ENCODE measurements around the gene PPP1R3C.

Gene PPP1R3C

DNA sequence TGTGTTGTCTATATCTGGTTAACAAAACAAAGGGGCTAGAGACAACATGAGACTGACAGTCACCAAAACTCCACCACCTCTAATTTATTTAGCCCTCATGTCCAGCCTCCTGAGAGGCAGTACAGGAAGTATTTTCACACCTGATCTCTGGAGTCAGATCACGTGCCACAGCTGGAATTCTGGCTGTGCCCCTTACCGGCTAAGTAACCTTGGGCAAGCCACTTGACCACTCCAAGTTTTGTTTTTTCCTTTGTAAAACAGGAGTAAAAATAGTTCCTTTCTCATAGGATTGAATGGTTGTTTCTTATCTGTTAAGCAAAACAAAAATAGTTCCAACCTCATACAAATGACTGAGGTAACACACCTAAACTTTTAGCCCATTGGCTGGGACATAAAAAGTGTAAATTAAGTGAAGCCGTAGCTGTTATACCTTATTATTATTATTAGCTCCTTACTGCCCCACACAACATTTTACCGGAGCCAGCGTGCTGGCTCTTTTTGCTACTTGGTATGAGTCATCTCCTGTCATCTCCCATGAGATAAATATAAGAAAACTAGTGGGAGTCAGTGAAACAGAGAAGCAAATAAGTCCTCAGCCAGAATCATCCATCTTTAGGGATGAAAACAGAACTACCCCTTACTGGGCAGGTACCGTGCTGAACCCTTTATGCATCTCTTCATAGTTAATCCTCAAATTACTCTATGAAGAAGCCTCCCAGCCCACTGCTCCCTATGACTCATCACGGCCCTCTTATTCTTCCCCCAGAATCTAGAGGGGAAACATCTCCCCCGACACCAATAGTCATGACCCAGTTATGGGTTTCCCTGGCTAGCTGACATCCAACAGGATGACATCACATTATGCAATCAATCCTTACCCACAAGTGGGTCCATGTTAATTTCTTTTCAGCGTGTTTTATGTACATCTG lies 44.9 kb downstream of the PPP1R3C start:
- no peak overlapping the region for H3K4me3 ChIP-seq (ENCODE audit: low read length)
- DNase-seq (ENCODE audit: low read depth, low spot score) = no peak

- DNase-seq (ENCODE audit: low read depth, low spot score) = no peak
Measured at GRCh38 chr10:91582153-91582554, 50.7 kb downstream of the PPP1R3C start.

DNA sequence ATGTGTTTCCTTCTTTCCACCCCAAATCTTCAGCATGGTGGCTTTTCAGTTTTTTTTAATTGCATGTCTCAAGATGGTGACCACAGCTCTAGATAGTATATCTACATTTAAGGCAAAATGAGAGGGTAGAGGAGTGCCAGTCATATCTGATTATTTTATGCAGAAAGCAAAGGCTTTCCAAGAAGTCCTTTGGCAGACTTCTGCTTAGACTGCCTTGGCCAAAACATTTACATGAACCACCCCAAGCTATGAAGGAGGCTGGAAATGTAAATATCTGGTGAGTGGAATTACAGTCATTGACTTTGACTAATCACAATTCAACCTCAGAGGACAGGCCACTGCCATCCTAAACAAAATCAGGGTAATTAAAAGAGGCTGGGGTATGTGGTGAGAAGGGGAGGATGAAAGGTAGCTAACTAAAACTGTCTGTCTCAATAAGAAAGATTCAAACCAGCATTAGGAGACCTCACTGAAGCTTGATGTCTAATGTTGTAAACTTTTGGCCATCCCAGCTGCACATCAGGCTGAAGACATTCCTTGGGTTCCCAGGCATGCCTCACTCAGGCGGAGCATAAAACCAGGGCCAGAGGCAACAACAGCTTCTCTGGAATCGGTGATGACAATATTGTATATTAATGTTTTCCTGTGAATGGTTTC lies 53.4 kb downstream of the PPP1R3C start:
- H3K4me3 ChIP-seq (ENCODE audit: low read length) = no peak overlapping the region
- no peak for DNase-seq (ENCODE audit: low read depth, low spot score)

More at GRCh38 chr10:91582153-91582554, 50.7 kb downstream of the PPP1R3C start:
- no peak overlapping the region for H3K4me3 ChIP-seq (ENCODE audit: low read length)
